H9 (cell line): ENCODE measurements around the gene PDCL3. TPM values are rescaled to one million over a fixed set of nuclear protein-coding genes. Genes with fewer than 3 reads are reported as not detected.

Experiments used
- DNase-seq: peaks from one replicate; pipeline ENCODE4 v3.0.0-alpha.2; 2017
- H2AFZ ChIP-seq: one replicate; pipeline ENCODE4 v1.6.1; 2013; ENCODE audit warnings: mild to moderate bottlenecking, low read length, control low read depth, moderate library complexity
- H2AK5ac ChIP-seq: 2 replicates; pipeline ENCODE4 v1.6.1; 2013; ENCODE audit warnings: low read length, control low read depth, mixed read lengths; ENCODE audit not compliant: insufficient read length
- H2BK120ac ChIP-seq: one replicate; pipeline ENCODE4 v1.6.1; 2013; ENCODE audit warnings: low read depth, mild to moderate bottlenecking, low read length, control low read depth, inconsistent platforms; ENCODE audit not compliant: poor library complexity, severe bottlenecking
- H2BK12ac ChIP-seq: 2 replicates; pipeline ENCODE4 v1.6.1; 2013; ENCODE audit warnings: low read length, control low read depth, mixed read lengths, low read depth; ENCODE audit not compliant: insufficient read length
- H2BK15ac ChIP-seq: 2 replicates; pipeline ENCODE4 v1.6.1; 2013; ENCODE audit warnings: low read depth, low read length, control low read depth
- H2BK20ac ChIP-seq: one replicate; pipeline ENCODE4 v1.6.1; 2013; ENCODE audit warnings: low read depth, mild to moderate bottlenecking, low read length, control low read depth, inconsistent platforms; ENCODE audit not compliant: poor library complexity, severe bottlenecking
- H2BK5ac ChIP-seq: 2 replicates; pipeline ENCODE4 v1.6.1; 2013; ENCODE audit warnings: low read length, control low read depth, mixed read lengths; ENCODE audit not compliant: insufficient read length
- H3K14ac ChIP-seq: 2 replicates; pipeline ENCODE4 v1.6.1; 2013; ENCODE audit warnings: low read length, control low read depth; ENCODE audit not compliant: insufficient read depth
- H3K18ac ChIP-seq: 2 replicates; pipeline ENCODE4 v1.6.1; 2013; ENCODE audit warnings: low read depth, mild to moderate bottlenecking, mixed read lengths, low read length, control low read depth; ENCODE audit not compliant: insufficient read length
- H3K23ac ChIP-seq: 2 replicates; pipeline ENCODE4 v1.6.1; 2013; ENCODE audit warnings: low read length, control low read depth, mixed read lengths, low read depth; ENCODE audit not compliant: insufficient read length
- H3K23me2 ChIP-seq: 2 replicates; pipeline ENCODE4 v1.6.1; 2013; ENCODE audit warnings: low read depth, mild to moderate bottlenecking, mixed read lengths, low read length, control low read depth; ENCODE audit not compliant: insufficient read length, poor library complexity, severe bottlenecking
- H3K27ac ChIP-seq: 2 replicates; pipeline ENCODE4 v1.5.1; 2013; ENCODE audit warnings: low read length, control low read depth, mixed read lengths, low read depth; ENCODE audit not compliant: insufficient read length
- H3K27me3 ChIP-seq: 2 replicates; pipeline ENCODE4 v1.6.1; 2013; ENCODE audit warnings: low read length, control low read depth, inconsistent platforms; ENCODE audit not compliant: insufficient read depth
- H3K4ac ChIP-seq: 2 replicates; pipeline ENCODE4 v1.6.1; 2013; ENCODE audit warnings: low read depth, mild to moderate bottlenecking, control low read depth, inconsistent platforms, low read length, moderate library complexity
- H3K4me1 ChIP-seq: 2 replicates; pipeline ENCODE4 v1.6.1; 2013; ENCODE audit warnings: low read length, control low read depth, inconsistent platforms; ENCODE audit not compliant: insufficient read depth
- H3K4me2 ChIP-seq: 2 replicates; pipeline ENCODE4 v1.6.1; 2013; ENCODE audit warnings: low read length, control low read depth, mixed read lengths; ENCODE audit not compliant: insufficient read length, insufficient read depth
- H3K56ac ChIP-seq: 2 replicates; pipeline ENCODE4 v1.6.1; 2013; ENCODE audit warnings: low read depth, mild to moderate bottlenecking, mixed read lengths, low read length, control low read depth; ENCODE audit not compliant: insufficient read length
- H3K79me1 ChIP-seq: 2 replicates; pipeline ENCODE4 v1.6.1; 2013; ENCODE audit warnings: low read depth, mild to moderate bottlenecking, moderate library complexity, low read length, control low read depth, inconsistent platforms; ENCODE audit not compliant: insufficient read depth, poor library complexity, severe bottlenecking
- H3K79me2 ChIP-seq: 2 replicates; pipeline ENCODE4 v1.6.1; 2013; ENCODE audit warnings: low read length, control low read depth, inconsistent platforms; ENCODE audit not compliant: insufficient read depth
- H3K9ac ChIP-seq: 2 replicates; pipeline ENCODE4 v1.6.1; 2013; ENCODE audit warnings: low read length, control low read depth, mixed read lengths; ENCODE audit not compliant: insufficient read length; ENCODE audit errors: extremely low read depth
- H3K9me3 ChIP-seq: one replicate; pipeline ENCODE4 v1.6.1; 2013; ENCODE audit warnings: low read depth, low read length, inconsistent platforms; ENCODE audit not compliant: control insufficient read depth
- H3T11ph ChIP-seq: one replicate; pipeline ENCODE4 v1.6.1; 2013; ENCODE audit warnings: mild to moderate bottlenecking, low read length, control low read depth, inconsistent platforms
- H4K20me1 ChIP-seq: one replicate; pipeline ENCODE4 v1.6.1; 2013; ENCODE audit not compliant: control insufficient read depth, insufficient read length, insufficient read depth
- H4K5ac ChIP-seq: 2 replicates; pipeline ENCODE4 v1.6.1; 2013; ENCODE audit warnings: low read depth, mild to moderate bottlenecking, mixed read lengths, low read length, control low read depth; ENCODE audit not compliant: insufficient read length
- H4K8ac ChIP-seq: replicated peaks from 2 replicates; pipeline ENCODE4 v1.6.1; 2013; ENCODE audit warnings: low read length, control low read depth, mixed read lengths, low read depth; ENCODE audit not compliant: insufficient read length
- H4K91ac ChIP-seq: 2 replicates; pipeline ENCODE4 v1.6.1; 2013; ENCODE audit warnings: low read depth, mild to moderate bottlenecking, moderate library complexity, mixed read lengths, low read length, control low read depth; ENCODE audit not compliant: insufficient read length
- H3K27ac Mint-ChIP-seq, 3 experiments: 2 replicates in 2 of 3; 3 replicates in 1 of 3; pipeline ENCODE4 v1.8.0; 2020 to 2021; ENCODE audit warnings: mixed read lengths in 3 of 3, mild to moderate bottlenecking in 1 of 3, moderate library complexity in 1 of 3
- H3K27me3 Mint-ChIP-seq: 2 replicates; pipeline ENCODE4 v1.8.0; 2021; ENCODE audit warnings: low read depth, mild to moderate bottlenecking, moderate library complexity, mixed read lengths
- H3K36me3 Mint-ChIP-seq, 3 experiments: 2 replicates in 2 of 3; 3 replicates in 1 of 3; pipeline ENCODE4 v1.8.0; 2020 to 2021; ENCODE audit warnings: low read depth in 3 of 3, mixed read lengths in 3 of 3; ENCODE audit not compliant: insufficient read depth in 1 of 3
- H3K4me1 Mint-ChIP-seq, 2 experiments: 2 replicates each; pipeline ENCODE4 v1.8.0; 2020; ENCODE audit warnings: mixed read lengths in 2 of 2
- H3K4me3 Mint-ChIP-seq, 2 experiments: 2 replicates in 1 of 2; 3 replicates in 1 of 2; pipeline ENCODE4 v1.8.0; 2020 to 2021; ENCODE audit warnings: mild to moderate bottlenecking in 2 of 2, mixed read lengths in 2 of 2, moderate library complexity in 1 of 2
- H3K9me3 Mint-ChIP-seq, 2 experiments: 2 replicates in 1 of 2; 3 replicates in 1 of 2; pipeline ENCODE4 v1.8.0; 2020; ENCODE audit warnings: mild to moderate bottlenecking in 2 of 2, mixed read lengths in 2 of 2, moderate library complexity in 1 of 2
- WGBS: extraction: QIAGEN DNeasy Blood & Tissue Kit; methylation state at CpG from one replicate; pipeline ENCODE4 v1.1.7; 2013; ENCODE audit warnings: missing lambda C conversion rate, low lambda C conversion rate, mixed read lengths; ENCODE audit not compliant: insufficient read length; ENCODE audit errors: extremely low coverage; 5-methylcytosine and 5-hydroxymethylcytosine counted together
- total RNA-seq: library from RNA; stranded (reverse); gene quantifications from 2 replicates; pipeline ENCODE4 v1.2.1, GENCODE V29; 2021
- TF ChIP-seq, protein P1 (sequence below): fragments of 200-600 bp; sonication (generic); conservative IDR thresholded peaks from 3 replicates; pipeline ENCODE4 v1.8.0; 2021; ENCODE audit warnings: antibody characterized with exemption, mild to moderate bottlenecking

Gene PDCL3
- total RNA-seq, 1 experiment from 2014 or later, result 39.4 TPM

DNA sequence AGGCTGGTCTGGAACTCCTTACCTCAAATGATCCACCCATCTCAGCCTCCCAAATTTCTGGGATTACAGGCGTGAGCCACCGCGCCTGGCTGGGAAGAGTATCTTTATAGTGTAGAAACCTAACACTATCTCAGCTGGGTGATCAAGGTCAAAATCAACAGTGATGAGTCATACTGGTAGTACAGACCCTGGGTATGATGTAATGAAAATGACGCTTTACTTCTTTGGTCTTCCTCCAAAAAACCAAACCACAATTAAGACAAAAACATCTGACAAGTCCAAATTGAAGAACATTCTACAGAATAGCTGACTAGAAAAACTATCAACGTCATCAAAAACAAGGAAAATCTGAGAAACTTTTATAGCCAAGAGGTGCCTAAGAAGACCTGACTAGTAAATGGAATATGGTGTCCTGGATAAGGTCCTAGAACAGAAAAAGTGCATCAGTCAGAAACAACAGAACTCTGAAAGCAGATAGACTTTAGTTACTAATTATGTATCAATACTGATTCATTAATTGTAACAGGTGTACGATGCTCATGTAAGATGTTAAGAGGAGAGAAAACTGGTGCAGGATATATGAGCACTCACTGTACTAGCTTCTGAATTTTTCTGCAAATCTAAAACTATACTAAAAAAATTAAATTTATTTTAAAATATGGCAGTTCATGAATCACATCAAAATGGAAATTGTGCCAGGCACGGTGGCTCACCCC is 25.4 kb downstream of the PDCL3 start:
- Histone ChIP-seq H3T11ph (no peak overlapping the region), H3K23me2 (no peaks in the 10 kb centered on the region), H3K18ac (no peak overlapping the region), H2BK120ac (no peak overlapping the region), H3K27ac (no peak overlapping the region), H2BK15ac (no peak overlapping the region), H4K20me1 (no peaks in the 10 kb centered on the region), H3K79me1 (no peaks in the 10 kb centered on the region), H2BK20ac (no peak overlapping the region), H3K79me2 (no peaks in the 10 kb centered on the region), H3K9me3 (no peaks in the 10 kb centered on the region), H2BK5ac (no peak overlapping the region), H3K4ac (no peak overlapping the region), H3K4me1 (no peaks in the 10 kb centered on the region), H3K56ac (no peak overlapping the region), H2BK12ac (no peak overlapping the region), H3K9ac (no peak overlapping the region), H2AK5ac (no peak overlapping the region), H3K27me3 (no peaks in the 10 kb centered on the region), H4K5ac (no peak overlapping the region), H4K91ac (no peak overlapping the region), H4K8ac (no peak overlapping the region), H3K23ac (no peak overlapping the region), H3K4me2 (no peak overlapping the region), H3K14ac (no peak overlapping the region), H2AFZ (no peak overlapping the region)
- Mint-ChIP-seq H3K27me3 (peaks cover 11% of the 10 kb centered on the region), H3K27ac (no peak overlapping the region), H3K36me3 (no peaks in the 10 kb centered on the region), H3K4me3 (no peak overlapping the region), H3K4me1 (no peaks in the 10 kb centered on the region), H3K9me3 (peaks cover 0 to 3% of the 10 kb centered on the region in 2 experiments; a peak in 2 of 5 replicates)
- TF ChIP-seq, protein P1, sequence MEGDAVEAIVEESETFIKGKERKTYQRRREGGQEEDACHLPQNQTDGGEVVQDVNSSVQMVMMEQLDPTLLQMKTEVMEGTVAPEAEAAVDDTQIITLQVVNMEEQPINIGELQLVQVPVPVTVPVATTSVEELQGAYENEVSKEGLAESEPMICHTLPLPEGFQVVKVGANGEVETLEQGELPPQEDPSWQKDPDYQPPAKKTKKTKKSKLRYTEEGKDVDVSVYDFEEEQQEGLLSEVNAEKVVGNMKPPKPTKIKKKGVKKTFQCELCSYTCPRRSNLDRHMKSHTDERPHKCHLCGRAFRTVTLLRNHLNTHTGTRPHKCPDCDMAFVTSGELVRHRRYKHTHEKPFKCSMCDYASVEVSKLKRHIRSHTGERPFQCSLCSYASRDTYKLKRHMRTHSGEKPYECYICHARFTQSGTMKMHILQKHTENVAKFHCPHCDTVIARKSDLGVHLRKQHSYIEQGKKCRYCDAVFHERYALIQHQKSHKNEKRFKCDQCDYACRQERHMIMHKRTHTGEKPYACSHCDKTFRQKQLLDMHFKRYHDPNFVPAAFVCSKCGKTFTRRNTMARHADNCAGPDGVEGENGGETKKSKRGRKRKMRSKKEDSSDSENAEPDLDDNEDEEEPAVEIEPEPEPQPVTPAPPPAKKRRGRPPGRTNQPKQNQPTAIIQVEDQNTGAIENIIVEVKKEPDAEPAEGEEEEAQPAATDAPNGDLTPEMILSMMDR, result no peak
- no CpG with 5 or more reads among the region's 7 CpGs for WGBS
- no peak for DNase-seq
